ENCODE results near the gene OLFML2A. TPM values are rescaled to one million over a fixed set of nuclear protein-coding genes. Genes with fewer than 3 reads are reported as not detected.

OLFML2A gene
- polyA plus RNA-seq, 4 donors = 22.1 to 30.9 (median 24.9) TPM

Other genes starting within 250 kb of the OLFML2A start
- 1 to 10 TPM in 2 of 4 donors, under 1 TPM in 2; 0.30 to 1.4 (median 1.0) TPM for gene NR6A1, start 5.8 kb upstream of the OLFML2A start, polyA plus RNA-seq (ENCODE audit: insufficient read length in 4 of 4)
- under 1 TPM; 0.11 to 0.60 (median 0.25) TPM for gene WDR38, start 76.3 kb downstream of the OLFML2A start, polyA plus RNA-seq (ENCODE audit: insufficient read length in 4 of 4)
- 1,000 to 10,000 TPM in 1 of 4 donors, 100 to 1,000 TPM in 3; 758 to 1,072 (median 879) TPM for gene RPL35, start 84.8 kb downstream of the OLFML2A start, polyA plus RNA-seq (ENCODE audit: insufficient read length in 4 of 4)
- 10 to 100 TPM; 24.1 to 41.3 (median 36.4) TPM for gene ARPC5L, start 85.0 kb downstream of the OLFML2A start, polyA plus RNA-seq (ENCODE audit: insufficient read length in 4 of 4)
- 10 to 100 TPM; 12.8 to 19.3 (median 16.4) TPM for gene GOLGA1, start 163.9 kb downstream of the OLFML2A start, polyA plus RNA-seq (ENCODE audit: insufficient read length in 4 of 4)

All from left renal pelvis (tissue), 4 donors.